Vagina (tissue), 2 donors: Measurements from ENCODE around the gene VWF.

ENCODE experiments used
- POLR2A ChIP-seq, 2 donors: fragments of 450-650 bp; IDR thresholded peaks; one replicate each; pipeline ENCODE4 v1.6.1; 2017; ENCODE audit warnings: antibody characterized with exemption in 2 of 2, mild to moderate bottlenecking in 2 of 2, moderate library complexity in 2 of 2
- TF ChIP-seq, protein P1 (sequence below), 3 experiments: fragments of 450-650 bp in 2 of 3; fragments of 200-600 bp in 1 of 3; sonication (generic) in 1 of 3; IDR thresholded peaks; one replicate each; pipeline ENCODE4 v1.5.1; 2017 to 2019; ENCODE audit warnings: antibody characterized with exemption in 3 of 3, mild to moderate bottlenecking in 2 of 3, moderate library complexity in 2 of 3

DNA sequence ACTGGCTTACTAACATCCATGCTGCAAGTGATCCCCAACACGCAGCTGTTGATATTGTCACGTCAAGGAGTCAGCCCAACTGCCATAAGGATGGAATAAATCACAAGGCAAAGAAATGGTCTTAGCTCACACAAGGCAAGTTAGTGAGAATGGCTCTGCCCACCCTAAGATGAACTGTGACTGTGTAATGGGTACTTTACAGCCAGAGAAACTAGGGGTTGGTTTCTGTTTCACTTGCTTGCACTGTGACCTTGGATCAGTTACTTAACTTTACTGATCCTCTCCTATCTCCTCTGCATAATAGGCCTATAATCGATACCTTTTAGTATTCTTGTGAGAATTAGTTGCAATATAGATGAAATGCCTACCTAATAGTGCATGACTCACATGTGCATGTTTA is 127.2 kb downstream of the VWF start:
- TF ChIP-seq POLR2A (IDR thresholded peaks at IDR 0.05), result no peak
- TF ChIP-seq, protein P1, sequence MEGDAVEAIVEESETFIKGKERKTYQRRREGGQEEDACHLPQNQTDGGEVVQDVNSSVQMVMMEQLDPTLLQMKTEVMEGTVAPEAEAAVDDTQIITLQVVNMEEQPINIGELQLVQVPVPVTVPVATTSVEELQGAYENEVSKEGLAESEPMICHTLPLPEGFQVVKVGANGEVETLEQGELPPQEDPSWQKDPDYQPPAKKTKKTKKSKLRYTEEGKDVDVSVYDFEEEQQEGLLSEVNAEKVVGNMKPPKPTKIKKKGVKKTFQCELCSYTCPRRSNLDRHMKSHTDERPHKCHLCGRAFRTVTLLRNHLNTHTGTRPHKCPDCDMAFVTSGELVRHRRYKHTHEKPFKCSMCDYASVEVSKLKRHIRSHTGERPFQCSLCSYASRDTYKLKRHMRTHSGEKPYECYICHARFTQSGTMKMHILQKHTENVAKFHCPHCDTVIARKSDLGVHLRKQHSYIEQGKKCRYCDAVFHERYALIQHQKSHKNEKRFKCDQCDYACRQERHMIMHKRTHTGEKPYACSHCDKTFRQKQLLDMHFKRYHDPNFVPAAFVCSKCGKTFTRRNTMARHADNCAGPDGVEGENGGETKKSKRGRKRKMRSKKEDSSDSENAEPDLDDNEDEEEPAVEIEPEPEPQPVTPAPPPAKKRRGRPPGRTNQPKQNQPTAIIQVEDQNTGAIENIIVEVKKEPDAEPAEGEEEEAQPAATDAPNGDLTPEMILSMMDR (IDR thresholded peaks at IDR 0.05), result no peak
